Osteoblast (primary cell): ENCODE results near the gene NEFH. TPM values are rescaled to one million over a fixed set of nuclear protein-coding genes. Genes with fewer than 3 reads are reported as not detected.

Source experiments
- DNase-seq: peaks from one replicate; pipeline ENCODE4 v3.0.0; 2011; ENCODE audit warnings: low spot score, mixed read lengths; ENCODE audit not compliant: insufficient read length; ENCODE audit errors: missing footprints
- H2AFZ ChIP-seq: 2 replicates; pipeline ENCODE4 v1.6.0; 2011; ENCODE audit warnings: mild to moderate bottlenecking, low read length
- H3K27ac ChIP-seq: 2 replicates; pipeline ENCODE4 v1.5.1; 2011; ENCODE audit warnings: mild to moderate bottlenecking, low read depth, low read length, moderate library complexity
- H3K27me3 ChIP-seq: 2 replicates; pipeline ENCODE4 v1.6.0; 2012; ENCODE audit warnings: mild to moderate bottlenecking, control low read depth, inconsistent platforms, low read length, moderate library complexity; ENCODE audit not compliant: insufficient read depth
- H3K36me3 ChIP-seq: 2 replicates; pipeline ENCODE4 v1.5.1; 2011; ENCODE audit warnings: mild to moderate bottlenecking, low read length, control low read depth, moderate library complexity; ENCODE audit not compliant: insufficient read depth
- H3K4me1 ChIP-seq: 2 replicates; pipeline ENCODE4 v1.5.1; 2011; ENCODE audit warnings: mild to moderate bottlenecking, low read length, control low read depth, moderate library complexity; ENCODE audit not compliant: insufficient read depth
- H3K4me2 ChIP-seq: 2 replicates; pipeline ENCODE4 v1.6.0; 2011; ENCODE audit warnings: mild to moderate bottlenecking, low read length; ENCODE audit not compliant: insufficient read depth
- H3K4me3 ChIP-seq: fragments of 200-600 bp; sonication (generic); 3 replicates; pipeline ENCODE4 v1.5.1; 2012; ENCODE audit warnings: mild to moderate bottlenecking, low read length, inconsistent platforms; ENCODE audit not compliant: insufficient read depth
- H3K79me2 ChIP-seq: 2 replicates; pipeline ENCODE4 v1.6.0; 2012; ENCODE audit warnings: mild to moderate bottlenecking, low read length, control low read depth, inconsistent platforms; ENCODE audit not compliant: insufficient read depth
- H3K9me3 ChIP-seq: 2 replicates; pipeline ENCODE4 v1.5.1; 2011; ENCODE audit warnings: low read depth, low read length, control low read depth
- H4K20me1 ChIP-seq: 2 replicates; pipeline ENCODE4 v1.6.0; 2012; ENCODE audit warnings: mild to moderate bottlenecking, low read length, control low read depth; ENCODE audit not compliant: insufficient read depth
- total RNA-seq: library from RNA; depleted of rRNA; stranded (reverse); fragments of >200 nt; gene quantifications from 2 replicates; pipeline ENCODE4 v1.2.3, GENCODE V29; 2012
- TF ChIP-seq, protein P1 (sequence below): IDR thresholded peaks from 2 replicates; pipeline ENCODE4 v1.5.1; 2011; ENCODE audit warnings: mild to moderate bottlenecking, low read depth, low read length, moderate library complexity; ENCODE audit errors: extremely low read depth

The NEFH gene, protein sequence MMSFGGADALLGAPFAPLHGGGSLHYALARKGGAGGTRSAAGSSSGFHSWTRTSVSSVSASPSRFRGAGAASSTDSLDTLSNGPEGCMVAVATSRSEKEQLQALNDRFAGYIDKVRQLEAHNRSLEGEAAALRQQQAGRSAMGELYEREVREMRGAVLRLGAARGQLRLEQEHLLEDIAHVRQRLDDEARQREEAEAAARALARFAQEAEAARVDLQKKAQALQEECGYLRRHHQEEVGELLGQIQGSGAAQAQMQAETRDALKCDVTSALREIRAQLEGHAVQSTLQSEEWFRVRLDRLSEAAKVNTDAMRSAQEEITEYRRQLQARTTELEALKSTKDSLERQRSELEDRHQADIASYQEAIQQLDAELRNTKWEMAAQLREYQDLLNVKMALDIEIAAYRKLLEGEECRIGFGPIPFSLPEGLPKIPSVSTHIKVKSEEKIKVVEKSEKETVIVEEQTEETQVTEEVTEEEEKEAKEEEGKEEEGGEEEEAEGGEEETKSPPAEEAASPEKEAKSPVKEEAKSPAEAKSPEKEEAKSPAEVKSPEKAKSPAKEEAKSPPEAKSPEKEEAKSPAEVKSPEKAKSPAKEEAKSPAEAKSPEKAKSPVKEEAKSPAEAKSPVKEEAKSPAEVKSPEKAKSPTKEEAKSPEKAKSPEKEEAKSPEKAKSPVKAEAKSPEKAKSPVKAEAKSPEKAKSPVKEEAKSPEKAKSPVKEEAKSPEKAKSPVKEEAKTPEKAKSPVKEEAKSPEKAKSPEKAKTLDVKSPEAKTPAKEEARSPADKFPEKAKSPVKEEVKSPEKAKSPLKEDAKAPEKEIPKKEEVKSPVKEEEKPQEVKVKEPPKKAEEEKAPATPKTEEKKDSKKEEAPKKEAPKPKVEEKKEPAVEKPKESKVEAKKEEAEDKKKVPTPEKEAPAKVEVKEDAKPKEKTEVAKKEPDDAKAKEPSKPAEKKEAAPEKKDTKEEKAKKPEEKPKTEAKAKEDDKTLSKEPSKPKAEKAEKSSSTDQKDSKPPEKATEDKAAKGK
- total RNA-seq: under 0.01 and 0.36 TPM in 2 replicates

GRCh38 chr22:29479417-29480261 is at the start of gene NEFH:
NEFH (plus strand) TSS chr22:29480218; CDS start chr22:29480263, 45 bp downstream.
- Histone ChIP-seq H3K36me3 (no peaks in the 10 kb centered on the region), H4K20me1 (no peaks in the 10 kb centered on the region), H3K79me2 (no peaks in the 10 kb centered on the region), H2AFZ (no peak within 1 kb of the TSS), H3K4me1 (no peaks in the 10 kb centered on the region), H3K4me2 (no peak within 1 kb of the TSS), H3K4me3 (peak within 1 kb of the TSS; percentile 28), H3K27ac (no peak within 1 kb of the TSS), H3K9me3 (no peaks in the 10 kb centered on the region), H3K27me3 (peaks cover 62% of the 10 kb centered on the region)
- TF ChIP-seq, protein P1, sequence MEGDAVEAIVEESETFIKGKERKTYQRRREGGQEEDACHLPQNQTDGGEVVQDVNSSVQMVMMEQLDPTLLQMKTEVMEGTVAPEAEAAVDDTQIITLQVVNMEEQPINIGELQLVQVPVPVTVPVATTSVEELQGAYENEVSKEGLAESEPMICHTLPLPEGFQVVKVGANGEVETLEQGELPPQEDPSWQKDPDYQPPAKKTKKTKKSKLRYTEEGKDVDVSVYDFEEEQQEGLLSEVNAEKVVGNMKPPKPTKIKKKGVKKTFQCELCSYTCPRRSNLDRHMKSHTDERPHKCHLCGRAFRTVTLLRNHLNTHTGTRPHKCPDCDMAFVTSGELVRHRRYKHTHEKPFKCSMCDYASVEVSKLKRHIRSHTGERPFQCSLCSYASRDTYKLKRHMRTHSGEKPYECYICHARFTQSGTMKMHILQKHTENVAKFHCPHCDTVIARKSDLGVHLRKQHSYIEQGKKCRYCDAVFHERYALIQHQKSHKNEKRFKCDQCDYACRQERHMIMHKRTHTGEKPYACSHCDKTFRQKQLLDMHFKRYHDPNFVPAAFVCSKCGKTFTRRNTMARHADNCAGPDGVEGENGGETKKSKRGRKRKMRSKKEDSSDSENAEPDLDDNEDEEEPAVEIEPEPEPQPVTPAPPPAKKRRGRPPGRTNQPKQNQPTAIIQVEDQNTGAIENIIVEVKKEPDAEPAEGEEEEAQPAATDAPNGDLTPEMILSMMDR: no peak
- peak; percentile 79 for DNase-seq

DNA sequence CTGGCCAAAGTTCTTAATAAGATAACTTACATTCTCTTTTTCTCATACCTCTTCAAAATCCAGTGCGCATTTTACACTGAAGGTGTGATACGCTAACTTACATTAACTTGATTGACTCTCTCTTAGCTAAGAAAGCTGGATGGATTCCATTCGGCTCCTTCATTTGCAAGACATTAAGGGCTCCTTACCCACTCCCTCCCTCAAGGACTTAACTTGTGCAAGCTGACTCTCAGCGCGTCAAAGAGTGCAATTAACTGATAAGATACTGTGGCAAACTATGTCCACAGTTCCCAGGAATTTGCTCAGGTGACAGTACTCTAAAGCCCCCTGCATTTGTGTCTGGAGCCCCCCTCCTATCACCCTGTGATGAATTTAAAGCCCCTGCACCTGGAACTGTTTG is 48.0 kb upstream of the NEFH start:
- H2AFZ ChIP-seq: no peak overlapping the region
- TF ChIP-seq, protein P1: no peak
- no peak for DNase-seq
- no peak overlapping the region for H3K27ac ChIP-seq
- H3K4me1 ChIP-seq: no peaks in the 10 kb centered on the region
- H4K20me1 ChIP-seq: no peaks in the 10 kb centered on the region
- no peak overlapping the region for H3K4me2 ChIP-seq
- H3K4me3 ChIP-seq: no peak overlapping the region
- no peaks in the 10 kb centered on the region for H3K9me3 ChIP-seq
- no peaks in the 10 kb centered on the region for H3K79me2 ChIP-seq
- peaks cover 50% of the 10 kb centered on the region for H3K27me3 ChIP-seq
- no peaks in the 10 kb centered on the region for H3K36me3 ChIP-seq

- Histone ChIP-seq H3K27ac (no peak overlapping the region), H3K27me3 (peaks cover 47% of the 10 kb centered on the region), H3K9me3 (no peaks in the 10 kb centered on the region), H2AFZ (no peak overlapping the region), H4K20me1 (no peaks in the 10 kb centered on the region), H3K4me1 (no peaks in the 10 kb centered on the region), H3K79me2 (no peaks in the 10 kb centered on the region), H3K4me2 (no peak overlapping the region), H3K4me3 (no peak overlapping the region), H3K36me3 (no peaks in the 10 kb centered on the region)
- DNase-seq: no peak
- TF ChIP-seq, protein P1: no peak
These were observed 46.2 kb upstream of the NEFH start for GRCh38 chr22:29433856-29434255.
